Mesendoderm (in vitro differentiated cells): ENCODE data around the gene CREBZF.

Experiments
- DNase-seq: peaks from one replicate; pipeline ENCODE4 v3.0.0; 2013
- H2AK5ac ChIP-seq: 2 replicates; pipeline ENCODE4 v1.6.1; 2013; ENCODE audit warnings: low read length, inconsistent platforms
- H2BK120ac ChIP-seq: 2 replicates; pipeline ENCODE4 v1.6.1; 2013; ENCODE audit warnings: low read depth, mild to moderate bottlenecking, low read length, moderate library complexity, mixed read lengths
- H2BK15ac ChIP-seq: replicated peaks from 2 replicates; pipeline ENCODE4 v1.6.1; 2013; ENCODE audit warnings: low read depth, mild to moderate bottlenecking, moderate library complexity
- H2BK5ac ChIP-seq: 2 replicates; pipeline ENCODE4 v1.6.1; 2013; ENCODE audit warnings: low read length, inconsistent platforms
- H3K18ac ChIP-seq: 2 replicates; pipeline ENCODE4 v1.6.1; 2013; ENCODE audit warnings: mild to moderate bottlenecking, low read length, mixed read lengths
- H3K23ac ChIP-seq: one replicate; pipeline ENCODE4 v1.6.1; 2013; ENCODE audit warnings: low read length
- H3K27ac ChIP-seq: 2 replicates; pipeline ENCODE4 v1.5.1; 2013; ENCODE audit warnings: low read depth, mild to moderate bottlenecking, inconsistent platforms, low read length, moderate library complexity
- H3K27me3 ChIP-seq: 2 replicates; pipeline ENCODE4 v1.6.1; 2013; ENCODE audit warnings: low read length, control low read depth, mild to moderate bottlenecking, inconsistent platforms; ENCODE audit not compliant: insufficient read depth, poor library complexity
- H3K36me3 ChIP-seq: 2 replicates; pipeline ENCODE4 v1.6.1; 2013; ENCODE audit warnings: low read length, inconsistent platforms; ENCODE audit not compliant: control insufficient read depth, insufficient read depth
- H3K4ac ChIP-seq: one replicate; pipeline ENCODE4 v1.6.1; 2013; ENCODE audit warnings: low read depth, mild to moderate bottlenecking, low read length, moderate library complexity
- H3K4me1 ChIP-seq: 2 replicates; pipeline ENCODE4 v1.6.1; 2013; ENCODE audit warnings: low read depth, low read length, inconsistent platforms; ENCODE audit not compliant: control insufficient read depth
- H3K4me2 ChIP-seq: 2 replicates; pipeline ENCODE4 v1.6.1; 2013; ENCODE audit warnings: low read length
- H3K4me3 ChIP-seq: 2 replicates; pipeline ENCODE4 v1.5.1; 2013; ENCODE audit warnings: mild to moderate bottlenecking, low read length
- H3K56ac ChIP-seq: one replicate; pipeline ENCODE4 v1.6.1; 2013; ENCODE audit warnings: low read length
- H3K79me1 ChIP-seq: 2 replicates; pipeline ENCODE4 v1.6.1; 2013; ENCODE audit warnings: low read length, inconsistent platforms
- H3K79me2 ChIP-seq: 2 replicates; pipeline ENCODE4 v1.6.1; 2013; ENCODE audit warnings: mild to moderate bottlenecking, low read length; ENCODE audit not compliant: control insufficient read depth, insufficient read depth
- H3K9ac ChIP-seq: 2 replicates; pipeline ENCODE4 v1.6.1; 2013; ENCODE audit warnings: low read length, inconsistent platforms
- H4K5ac ChIP-seq: one replicate; pipeline ENCODE4 v1.6.1; 2013; ENCODE audit warnings: low read length
- H4K8ac ChIP-seq: one replicate; pipeline ENCODE4 v1.6.1; 2013; ENCODE audit warnings: low read depth, mild to moderate bottlenecking, control low read depth, low read length, moderate library complexity
- whole genome bisulfite sequencing: extraction: QIAGEN DNeasy Blood & Tissue Kit; methylation state at CpG from one replicate; pipeline ENCODE4 v1.1.7; 2013; ENCODE audit warnings: low lambda C conversion rate, missing lambda C conversion rate; ENCODE audit not compliant: insufficient coverage; ENCODE audit errors: extremely low coverage; 5-methylcytosine and 5-hydroxymethylcytosine counted together

The CREBZF gene

GRCh38 chr11:85665733-85666132 is 804 bp upstream of the CREBZF start:
- Histone ChIP-seq H3K9ac (peak overlapping the region; percentile 29), H3K27me3 (no peaks in the 10 kb centered on the region), H4K8ac (no peak overlapping the region), H2AK5ac (no peak overlapping the region), H3K79me2 (peaks cover 31% of the 10 kb centered on the region), H3K18ac (no peak overlapping the region), H3K36me3 (no peaks in the 10 kb centered on the region), H3K56ac (peak overlapping the region; percentile 37), H3K4me1 (no peaks in the 10 kb centered on the region), H2BK120ac (no peak overlapping the region), H3K4me2 (no peak overlapping the region), H3K4me3 (no peak overlapping the region), H3K23ac (no peak overlapping the region), H3K79me1 (no peaks in the 10 kb centered on the region), H2BK5ac (no peak overlapping the region), H4K5ac (peak overlapping the region; percentile 95), H3K27ac (no peak overlapping the region), H2BK15ac (peak overlapping the region; percentile 25), H3K4ac (no peak overlapping the region)
- DNase-seq: no peak
- no CpG with 5 or more reads among the region's 5 CpGs for WGBS

- H3K9ac ChIP-seq: peak overlapping the region; percentile 90
- no peaks in the 10 kb centered on the region for H3K4me1 ChIP-seq
- H2BK5ac ChIP-seq: peak overlapping the region; percentile 80
- no peak overlapping the region for H2AK5ac ChIP-seq
- H3K4me3 ChIP-seq: peak overlapping the region; percentile 80
- no CpG with 5 or more reads among the region's 73 CpGs for WGBS
- H3K4ac ChIP-seq: peak overlapping the region; percentile 64
- peak overlapping the region; percentile 99 for H3K23ac ChIP-seq
- H3K4me2 ChIP-seq: peak overlapping the region; percentile 99
- H3K56ac ChIP-seq: peak overlapping the region; percentile 100
- H3K36me3 ChIP-seq: no peaks in the 10 kb centered on the region
- no peak overlapping the region for H2BK120ac ChIP-seq
- peaks cover 36% of the 10 kb centered on the region for H3K79me2 ChIP-seq
- H3K27ac ChIP-seq: peak overlapping the region; percentile 99
- no peak overlapping the region for H4K5ac ChIP-seq
- no peaks in the 10 kb centered on the region for H3K27me3 ChIP-seq
- no peak overlapping the region for H2BK15ac ChIP-seq
- H3K18ac ChIP-seq: peak overlapping the region; percentile 99
- no peaks in the 10 kb centered on the region for H3K79me1 ChIP-seq
- peak; percentile 89 for DNase-seq
- no peak overlapping the region for H4K8ac ChIP-seq
Observed at GRCh38 chr11:85663753-85664614, 945 bp downstream of the CREBZF start.

GRCh38 chr11:85663080-85663752 is 1.7 kb downstream of the CREBZF start:
- H2BK5ac ChIP-seq: no peak overlapping the region
- no peak overlapping the region for H3K18ac ChIP-seq
- H3K79me2 ChIP-seq: peaks cover 38% of the 10 kb centered on the region
- H3K4ac ChIP-seq: no peak overlapping the region
- no peak overlapping the region for H4K8ac ChIP-seq
- DNase-seq: no peak
- no peak overlapping the region for H2BK120ac ChIP-seq
- H3K27me3 ChIP-seq: no peaks in the 10 kb centered on the region
- H3K36me3 ChIP-seq: no peaks in the 10 kb centered on the region
- no peak overlapping the region for H2AK5ac ChIP-seq
- peak overlapping the region; percentile 90 for H3K9ac ChIP-seq
- peak overlapping the region; percentile 100 for H3K56ac ChIP-seq
- no peak overlapping the region for H3K27ac ChIP-seq
- H4K5ac ChIP-seq: no peak overlapping the region
- peak overlapping the region; percentile 80 for H3K4me3 ChIP-seq
- no peaks in the 10 kb centered on the region for H3K79me1 ChIP-seq
- no peak overlapping the region for H3K23ac ChIP-seq
- WGBS: no CpG with 5 or more reads among the region's 10 CpGs
- no peaks in the 10 kb centered on the region for H3K4me1 ChIP-seq
- H3K4me2 ChIP-seq: peak overlapping the region; percentile 99
- no peak overlapping the region for H2BK15ac ChIP-seq

GRCh38 chr11:85661972-85662664 is 2.8 kb downstream of the CREBZF start:
- H4K8ac ChIP-seq: no peak overlapping the region
- DNase-seq: no peak
- no peak overlapping the region for H2BK120ac ChIP-seq
- H3K23ac ChIP-seq: no peak overlapping the region
- H3K4me1 ChIP-seq: no peaks in the 10 kb centered on the region
- H3K36me3 ChIP-seq: no peaks in the 10 kb centered on the region
- H3K27ac ChIP-seq: no peak overlapping the region
- no peak overlapping the region for H2BK5ac ChIP-seq
- no peak overlapping the region for H2AK5ac ChIP-seq
- peaks cover 38% of the 10 kb centered on the region for H3K79me2 ChIP-seq
- no peak overlapping the region for H3K4ac ChIP-seq
- peak overlapping the region; percentile 98 for H3K4me2 ChIP-seq
- H3K79me1 ChIP-seq: peaks cover under 1% of the 10 kb centered on the region
- peak overlapping the region; percentile 77 for H3K9ac ChIP-seq
- H3K18ac ChIP-seq: no peak overlapping the region
- H4K5ac ChIP-seq: no peak overlapping the region
- H3K56ac ChIP-seq: peak overlapping the region; percentile 62
- H3K4me3 ChIP-seq: peak overlapping the region; percentile 16
- H3K27me3 ChIP-seq: no peaks in the 10 kb centered on the region
- no CpG with 5 or more reads among the region's 4 CpGs for WGBS
- H2BK15ac ChIP-seq: no peak overlapping the region

- peaks cover 21% of the 10 kb centered on the region for H3K79me2 ChIP-seq
- H3K79me1 ChIP-seq: peaks cover 2% of the 10 kb centered on the region
- no peak overlapping the region for H3K23ac ChIP-seq
- H2BK5ac ChIP-seq: no peak overlapping the region
- H4K5ac ChIP-seq: no peak overlapping the region
- H4K8ac ChIP-seq: no peak overlapping the region
- H2BK120ac ChIP-seq: no peak overlapping the region
- H3K4ac ChIP-seq: no peak overlapping the region
- no peak overlapping the region for H3K4me2 ChIP-seq
- H3K4me3 ChIP-seq: no peak overlapping the region
- H3K27ac ChIP-seq: no peak overlapping the region
- H3K9ac ChIP-seq: no peak overlapping the region
- no CpG with 5 or more reads among the region's 1 CpG for WGBS
- H3K27me3 ChIP-seq: no peaks in the 10 kb centered on the region
- no peaks in the 10 kb centered on the region for H3K36me3 ChIP-seq
- H3K56ac ChIP-seq: no peak overlapping the region
- DNase-seq: no peak
- H3K18ac ChIP-seq: no peak overlapping the region
- H2BK15ac ChIP-seq: no peak overlapping the region
- H3K4me1 ChIP-seq: no peaks in the 10 kb centered on the region
- no peak overlapping the region for H2AK5ac ChIP-seq
Observed at GRCh38 chr11:85658180-85658579, 6.7 kb downstream of the CREBZF start.
